Measurements from ENCODE around the gene HOXB2. TPM values are rescaled to one million over a fixed set of nuclear protein-coding genes. Genes with fewer than 3 reads are reported as not detected.

HOXB2 gene
- total and polyA plus RNA-seq, 2 donors (not counting 1 experiment from before 2014, with no cell fraction given), result 6.1 to 9.2 TPM

DNA sequence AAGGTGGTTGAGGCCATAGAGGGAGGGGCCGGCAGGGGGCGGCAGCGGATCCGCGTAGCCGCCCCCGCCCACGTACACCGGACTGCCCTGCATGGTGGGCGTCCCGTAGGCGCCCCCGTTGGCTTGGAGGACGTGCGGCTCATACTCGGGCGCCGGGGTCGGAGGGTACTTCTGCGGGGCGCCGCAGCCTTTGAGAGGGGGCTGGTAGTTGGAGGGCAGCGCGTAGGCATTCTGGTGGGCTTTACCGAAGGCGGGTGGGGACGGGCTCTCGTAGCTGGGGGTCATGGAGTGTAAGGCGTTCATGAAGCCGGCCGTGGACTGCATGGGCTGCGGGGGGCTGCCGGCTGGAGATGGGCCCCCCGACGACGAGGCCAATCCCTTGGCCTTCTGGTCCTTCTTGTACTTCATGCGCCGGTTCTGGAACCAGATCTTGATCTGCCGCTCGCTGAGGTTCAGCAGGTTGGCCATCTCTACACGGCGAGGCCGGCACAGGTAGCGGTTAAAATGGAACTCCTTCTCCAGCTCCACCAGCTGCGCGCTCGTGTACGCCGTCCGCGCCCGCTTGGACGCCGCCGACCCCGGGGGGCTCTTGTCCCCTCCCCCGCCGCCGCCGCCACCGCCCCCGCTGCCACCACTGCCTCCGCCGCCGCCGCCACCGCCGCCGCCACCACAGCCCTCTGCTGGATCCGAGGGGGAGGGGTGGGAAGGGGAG is 5.7 kb upstream of the HOXB2 start:
- Histone ChIP-seq H3K4me3 (ENCODE audit: control extremely low read depth in 1 of 5, extremely low read depth in 1 of 5, insufficient read depth in 1 of 5, low read depth in 2 of 5, low read length in 4 of 5) (no peak overlapping the region), H3K36me3 (replicated peaks in 1 of 2; ENCODE audit: control extremely low read depth in 1 of 2, control insufficient read depth in 1 of 2, extremely low read depth in 1 of 2, insufficient read depth in 2 of 2, low read length in 1 of 2) (no peaks in the 10 kb centered on the region), H3K4me2 (replicated peaks; ENCODE audit: low read depth, low read length, poor library complexity, severe bottlenecking) (no peak overlapping the region), H3K79me2 (ENCODE audit: control insufficient read depth, insufficient read depth, low read length) (no peaks in the 10 kb centered on the region), H3K27ac (ENCODE audit: low read length in 2 of 2) (no peak overlapping the region), H2AFZ (ENCODE audit: insufficient read depth, low read depth, low read length, poor library complexity, severe bottlenecking) (no peak overlapping the region), H3K4me1 (ENCODE audit: control insufficient read depth in 2 of 2, insufficient read depth in 2 of 2, low read length in 2 of 2) (peaks cover 13 to 14% of the 10 kb centered on the region in 2 donors), H3K9me3 (ENCODE audit: control extremely low read depth in 1 of 3, control insufficient read depth in 2 of 3, insufficient read depth in 1 of 3, low read length in 2 of 3) (peaks cover 0 to 8% (median 0%) of the 10 kb centered on the region in 3 donors), H4K20me1 (ENCODE audit: control insufficient read depth, insufficient read depth, low read length, poor library complexity, severe bottlenecking) (no peaks in the 10 kb centered on the region), H3K9ac (ENCODE audit: low read length) (no peak overlapping the region), H3K27me3 (replicated peaks in 1 of 4; ENCODE audit: control extremely low read depth in 1 of 4, control insufficient read depth in 3 of 4, insufficient read depth in 4 of 4, low read length in 3 of 4) (peaks cover 0 to 28% (median 8%) of the 10 kb centered on the region in 4 experiments)
- DNase-seq, result no peak
- Mint-ChIP-seq H3K27ac (no peak overlapping the region), H3K27me3 (peaks cover 32% of the 10 kb centered on the region), H3K9me3 (ENCODE audit: insufficient read depth) (no peaks in the 10 kb centered on the region), H3K4me3 (no peak overlapping the region), H3K4me1 (peaks cover 6% of the 10 kb centered on the region)
- ATAC-seq (ENCODE audit: low read depth), result no peak
- ChIA-PET POLR2A (no interaction called here), CTCF (no interaction called here)
- 98% methylated on average over 42 of the region's 70 CpGs for WGBS (ENCODE audit: insufficient coverage)
- TF ChIP-seq CTCF (IDR thresholded peaks at IDR 0.05), result no peak
- no peak for TF ChIP-seq EZH2 (IDR thresholded peaks at IDR 0.05; ENCODE audit: borderline replicate concordance, insufficient read depth, low read depth, low read length, poor library complexity, severe bottlenecking)
- intact Hi-C loops (cut with micrococcal nuclease), result no loop called here

GRCh38 chr17:48549914-48550501 is 5.1 kb upstream of the HOXB2 start:
- peaks cover 13 to 15% of the 10 kb centered on the region in 2 donors for H3K4me1 ChIP-seq (ENCODE audit: control insufficient read depth in 2 of 2, insufficient read depth in 2 of 2, low read length in 2 of 2)
- H3K27ac Mint-ChIP-seq, result no peak overlapping the region
- WGBS (ENCODE audit: insufficient coverage), result 95% methylated on average over 11 of the region's 18 CpGs
- intact Hi-C loops (cut with micrococcal nuclease), result loop anchor here (10.0 kb wide), 1 partner anchor 55 kb away; no protein-coding TSS in a partner anchor
- no peak for TF ChIP-seq CTCF (IDR thresholded peaks at IDR 0.05)
- no peak for TF ChIP-seq EZH2 (IDR thresholded peaks at IDR 0.05; ENCODE audit: borderline replicate concordance, insufficient read depth, low read depth, low read length, poor library complexity, severe bottlenecking)
- no peak overlapping the region for H2AFZ ChIP-seq (ENCODE audit: insufficient read depth, low read depth, low read length, poor library complexity, severe bottlenecking)
- H3K27me3 Mint-ChIP-seq, result peaks cover 33% of the 10 kb centered on the region
- no peaks in the 10 kb centered on the region for H4K20me1 ChIP-seq (ENCODE audit: control insufficient read depth, insufficient read depth, low read length, poor library complexity, severe bottlenecking)
- ChIA-PET CTCF (no interaction called here), POLR2A (interaction anchor here (0.7 kb wide), 1 partner anchor 442 kb away, joined by 4 read pairs; no protein-coding TSS in a partner anchor)
- H3K9me3 Mint-ChIP-seq (ENCODE audit: insufficient read depth), result no peaks in the 10 kb centered on the region
- no peak overlapping the region for H3K4me2 ChIP-seq (replicated peaks; ENCODE audit: low read depth, low read length, poor library complexity, severe bottlenecking)
- no peaks in the 10 kb centered on the region for H3K36me3 ChIP-seq (replicated peaks in 1 of 2; ENCODE audit: control extremely low read depth in 1 of 2, control insufficient read depth in 1 of 2, extremely low read depth in 1 of 2, insufficient read depth in 2 of 2, low read length in 1 of 2)
- no peak overlapping the region for H3K27ac ChIP-seq (ENCODE audit: low read length in 2 of 2)
- ATAC-seq (ENCODE audit: low read depth), result no peak
- peaks cover 4% of the 10 kb centered on the region for H3K4me1 Mint-ChIP-seq
- no peak overlapping the region for H3K4me3 Mint-ChIP-seq
- no peaks in the 10 kb centered on the region for H3K79me2 ChIP-seq (ENCODE audit: control insufficient read depth, insufficient read depth, low read length)
- H3K27me3 ChIP-seq (replicated peaks in 1 of 4; ENCODE audit: control extremely low read depth in 1 of 4, control insufficient read depth in 3 of 4, insufficient read depth in 4 of 4, low read length in 3 of 4), result peaks cover 0 to 33% (median 12%) of the 10 kb centered on the region in 4 experiments
- H3K9me3 ChIP-seq (ENCODE audit: control extremely low read depth in 1 of 3, control insufficient read depth in 2 of 3, insufficient read depth in 1 of 3, low read length in 2 of 3), result peaks cover 0 to 8% (median 0%) of the 10 kb centered on the region in 3 donors
- H3K4me3 ChIP-seq (ENCODE audit: control extremely low read depth in 1 of 5, extremely low read depth in 1 of 5, insufficient read depth in 1 of 5, low read depth in 2 of 5, low read length in 4 of 5), result no peak overlapping the region
- DNase-seq, result no peak
- H3K9ac ChIP-seq (ENCODE audit: low read length), result no peak overlapping the region
